OCI-LY7 (cell line): ENCODE results near the gene TMC1. TPM values are rescaled to one million over a fixed set of nuclear protein-coding genes. Genes with fewer than 3 reads are reported as not detected.

Experiments used
- BruUV-seq: library from RNA; stranded (reverse); fragments of 400-500 nt; replicated peaks from 2 replicates; lab custom pipeline; 2021; lab: Mats Ljungman, UMichigan
- CTCF ChIA-PET: fragments of 300-600 bp; sonication (Branson Sonifier 250); formaldehyde crosslinking; loops from one replicate; lab custom pipeline; 2022; ENCODE audit warnings: antibody characterized with exemption; ENCODE audit not compliant: unreplicated experiment; lab: Charles Lee
- POLR2A ChIA-PET: fragments of 300-600 bp; sonication (Branson Sonifier 250); formaldehyde crosslinking; loops from one replicate; lab custom pipeline; 2022; ENCODE audit warnings: antibody characterized with exemption; lab: Charles Lee
- DNase-seq: peaks from one replicate; pipeline ENCODE4 v3.0.0-alpha.2; 2015; ENCODE audit warnings: low spot score
- H2AFZ ChIP-seq: fragments of 200-600 bp; sonication (generic), shearing (Covaris generic); 2 replicates; pipeline ENCODE4 v1.6.1; 2014; ENCODE audit warnings: mild to moderate bottlenecking, antibody characterized with exemption, low read length, moderate library complexity
- H3K27ac ChIP-seq: fragments of 200-600 bp; sonication (generic); 2 replicates; pipeline ENCODE4 v1.5.1; 2014; ENCODE audit warnings: mixed run types, low read depth, mild to moderate bottlenecking, moderate library complexity, low read length, inconsistent platforms; ENCODE audit not compliant: poor library complexity, severe bottlenecking
- H3K36me3 ChIP-seq: fragments of 200-600 bp; sonication (generic); 2 replicates; pipeline ENCODE4 v1.6.1; 2014; ENCODE audit warnings: mild to moderate bottlenecking, antibody characterized with exemption, low read length, moderate library complexity, mixed read lengths; ENCODE audit not compliant: insufficient read depth
- H3K4me1 ChIP-seq: fragments of 200-600 bp; sonication (generic); 2 replicates; pipeline ENCODE4 v1.5.1; 2014; ENCODE audit warnings: mild to moderate bottlenecking, low read length; ENCODE audit not compliant: insufficient read depth, poor library complexity, severe bottlenecking
- H3K4me2 ChIP-seq: fragments of 200-600 bp; sonication (generic); 2 replicates; pipeline ENCODE4 v1.6.1; 2014; ENCODE audit warnings: mild to moderate bottlenecking, low read length
- H3K4me3 ChIP-seq: fragments of 200-600 bp; sonication (generic); 2 replicates; pipeline ENCODE4 v1.5.1; 2014; ENCODE audit warnings: mild to moderate bottlenecking, low read depth, low read length; ENCODE audit not compliant: poor library complexity, severe bottlenecking
- H3K79me2 ChIP-seq: fragments of 200-600 bp; sonication (generic); 2 replicates; pipeline ENCODE4 v1.6.1; 2016; ENCODE audit warnings: low read depth, mild to moderate bottlenecking, low read length, moderate library complexity, mixed read lengths; ENCODE audit not compliant: insufficient read depth
- H3K9me2 ChIP-seq: fragments of 200-600 bp; sonication (generic); 2 replicates; pipeline ENCODE4 v1.6.1; 2016; ENCODE audit warnings: mild to moderate bottlenecking, low read length, mixed read lengths; ENCODE audit not compliant: insufficient read depth
- H3K9me3 ChIP-seq: fragments of 200-600 bp; sonication (generic); 2 replicates; pipeline ENCODE4 v1.6.1; 2014; ENCODE audit warnings: mild to moderate bottlenecking, mixed run types, low read length, mixed read lengths
- H4K20me1 ChIP-seq: fragments of 200-600 bp; sonication (generic); 2 replicates; pipeline ENCODE4 v1.6.1; 2014; ENCODE audit warnings: mild to moderate bottlenecking, antibody characterized with exemption, low read length, moderate library complexity, mixed read lengths; ENCODE audit not compliant: insufficient read depth
- CTCF ChIP-seq: fragments of 200-600 bp; sonication (generic); conservative IDR thresholded peaks from 2 replicates; pipeline ENCODE4 v1.5.1; 2014; ENCODE audit warnings: mild to moderate bottlenecking, antibody characterized with exemption, low read length, moderate library complexity, mixed read lengths
- EZH2phosphoT487 ChIP-seq: fragments of 200-600 bp; sonication (generic); IDR thresholded peaks from 2 replicates; pipeline ENCODE4 v1.6.1; 2018; ENCODE audit warnings: low read depth, borderline replicate concordance, mild to moderate bottlenecking, mixed run types, antibody characterized with exemption, low read length, moderate library complexity, mixed read lengths
- intact Hi-C: fragments of 100-400 bp; cut with micrococcal nuclease; formaldehyde crosslinking; loops from one replicate; pipeline ENCODE4 v1.10.0; 2022; ENCODE audit not compliant: unreplicated experiment
- total RNA-seq, 2 experiments: library from RNA; depleted of rRNA in 1 of 2; stranded (reverse); fragments of >200 nt in 1 of 2; shearing (Covaris generic) in 1 of 2; gene quantifications; 2 replicates each; pipeline ENCODE4 v1.2.3, GENCODE V29; 2014 to 2022

Gene TMC1
- total RNA-seq, 2 experiments from 2014 or later = not detected

GRCh38 chr9:72684615-72685014, 163.2 kb downstream of the TMC1 start:
- intact Hi-C loops = no loop called here
- Histone ChIP-seq H4K20me1 (no peaks in the 10 kb centered on the region), H3K4me3 (no peak overlapping the region), H3K9me2 (no peaks in the 10 kb centered on the region), H3K36me3 (no peaks in the 10 kb centered on the region), H2AFZ (no peak overlapping the region), H3K4me1 (no peaks in the 10 kb centered on the region), H3K4me2 (no peak overlapping the region), H3K9me3 (no peaks in the 10 kb centered on the region), H3K79me2 (no peaks in the 10 kb centered on the region), H3K27ac (no peak overlapping the region)
- ChIA-PET CTCF (no interaction called here), POLR2A (interaction anchor here (0.6 kb wide), 2 partner anchors 76 to 644 kb away, joined by 3 to 5 read pairs; no protein-coding TSS in a partner anchor)
- BruUV-seq = no TSS peak
- DNase-seq = no peak
- TF ChIP-seq CTCF (no peak), EZH2phosphoT487 (no peak)

GRCh38 chr9:72685911-72686310, 164.5 kb downstream of the TMC1 start:
- H3K4me3 ChIP-seq = no peak overlapping the region
- POLR2A ChIA-PET = interaction anchor here (1.6 kb wide), 1 partner anchor 10 kb away, joined by 3 read pairs; no protein-coding TSS in a partner anchor
- BruUV-seq = no TSS peak
- H2AFZ ChIP-seq = no peak overlapping the region
- no peak overlapping the region for H3K27ac ChIP-seq
- intact Hi-C loops = no loop called here
- TF ChIP-seq CTCF (no peak), EZH2phosphoT487 (no peak)
- no peaks in the 10 kb centered on the region for H4K20me1 ChIP-seq
- H3K9me3 ChIP-seq = no peaks in the 10 kb centered on the region
- H3K9me2 ChIP-seq = no peaks in the 10 kb centered on the region
- CTCF ChIA-PET = no interaction called here
- H3K4me1 ChIP-seq = no peaks in the 10 kb centered on the region
- no peak for DNase-seq
- H3K4me2 ChIP-seq = no peak overlapping the region
- no peaks in the 10 kb centered on the region for H3K79me2 ChIP-seq
- H3K36me3 ChIP-seq = no peaks in the 10 kb centered on the region

- ChIA-PET POLR2A (interaction anchor here (1.6 kb wide), 1 partner anchor 8 kb away, joined by 3 read pairs; no protein-coding TSS in a partner anchor), CTCF (no interaction called here)
- H3K36me3 ChIP-seq = no peaks in the 10 kb centered on the region
- no peak overlapping the region for H2AFZ ChIP-seq
- TF ChIP-seq CTCF (no peak), EZH2phosphoT487 (no peak)
- no peaks in the 10 kb centered on the region for H3K9me2 ChIP-seq
- no peaks in the 10 kb centered on the region for H4K20me1 ChIP-seq
- BruUV-seq = no TSS peak
- no peak for DNase-seq
- no peak overlapping the region for H3K27ac ChIP-seq
- no peaks in the 10 kb centered on the region for H3K79me2 ChIP-seq
- no peak overlapping the region for H3K4me2 ChIP-seq
- intact Hi-C loops = no loop called here
- H3K4me1 ChIP-seq = no peaks in the 10 kb centered on the region
- no peak overlapping the region for H3K4me3 ChIP-seq
- H3K9me3 ChIP-seq = no peaks in the 10 kb centered on the region
Observed at GRCh38 chr9:72687331-72687730, 165.9 kb downstream of the TMC1 start.
